ENCODE results near the gene EN1.

DNA sequence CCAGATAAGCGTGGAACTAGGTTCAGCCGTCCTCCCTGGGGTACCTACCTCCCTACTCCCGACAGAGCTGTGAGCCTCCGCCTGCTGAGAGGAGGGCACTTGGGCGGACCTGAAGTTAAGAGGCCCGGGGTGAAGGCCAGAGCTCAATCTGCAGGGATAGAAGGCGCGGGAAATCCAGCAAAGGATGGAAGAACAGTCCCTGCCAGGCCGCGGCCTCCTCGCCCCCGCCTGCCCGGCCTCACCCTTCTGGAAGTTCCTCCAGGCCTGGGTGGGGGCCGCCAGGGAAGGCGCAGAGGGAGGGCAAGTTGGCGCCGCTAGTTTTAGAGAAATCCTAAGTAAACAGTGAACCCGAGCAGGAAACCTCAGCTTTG lies 13.0 kb downstream of the EN1 start:
- TF ChIP-seq ZNF274 (IDR thresholded peaks at IDR 0.05; ENCODE audit: low read depth, low read length) (no peak), YY1 (IDR thresholded peaks at IDR 0.05; ENCODE audit: insufficient read depth, insufficient read length) (no peak)
